ENCODE measurements around the gene ORAI1. TPM values are rescaled to one million over a fixed set of nuclear protein-coding genes. Genes with fewer than 3 reads are reported as not detected.
"Not testable (repeated sequence)": the region's sequence is repeated elsewhere in the genome, so short reads cannot be mapped to it uniquely, and the experiment has no call there.

ORAI1 gene
- total RNA-seq, 1 donor from 2014 or later = 7.5 TPM

GRCh38 chr12:121603581-121603980 is 22.7 kb upstream of the ORAI1 start:
- DNase-seq (ENCODE audit: low read depth in 2 of 2) = no peak

- DNase-seq (ENCODE audit: low read depth in 2 of 2) = no peak
These were observed 18.0 kb upstream of the ORAI1 start for GRCh38 chr12:121608301-121608700.

GRCh38 chr12:121610239-121611149 is 15.8 kb upstream of the ORAI1 start:
- DNase-seq (ENCODE audit: low read depth in 2 of 2) = no peak

- DNase-seq (ENCODE audit: low read depth in 2 of 2) = no peak
These were observed 15.0 kb upstream of the ORAI1 start for GRCh38 chr12:121611306-121611705.

- DNase-seq (ENCODE audit: low read depth in 2 of 2) = no peak
These were observed 12.9 kb upstream of the ORAI1 start for GRCh38 chr12:121613462-121613861.

GRCh38 chr12:121614872-121615467 is 11.4 kb upstream of the ORAI1 start:
- no peak for DNase-seq (ENCODE audit: low read depth in 2 of 2)

- no peak for DNase-seq (ENCODE audit: low read depth in 2 of 2)
These were observed 7.6 kb upstream of the ORAI1 start for GRCh38 chr12:121618659-121619233.

GRCh38 chr12:121620333-121620891 is 5.9 kb upstream of the ORAI1 start:
- DNase-seq (ENCODE audit: low read depth in 2 of 2) = no peak

- DNase-seq (ENCODE audit: low read depth in 2 of 2) = peak; percentile 75 to 80
These were observed 717 bp downstream of the ORAI1 start for GRCh38 chr12:121626853-121627640.

GRCh38 chr12:121628037-121628436 is 1.7 kb downstream of the ORAI1 start:
- DNase-seq (ENCODE audit: low read depth in 2 of 2) = peak in 1 of 2 donors; percentile 29

- DNase-seq (ENCODE audit: low read depth in 2 of 2) = no peak
These were observed 2.2 kb downstream of the ORAI1 start for GRCh38 chr12:121628536-121628935.

GRCh38 chr12:121630791-121631355 is 4.5 kb downstream of the ORAI1 start:
- no peak for DNase-seq (ENCODE audit: low read depth in 2 of 2)

GRCh38 chr12:121632069-121632970 is 6.0 kb downstream of the ORAI1 start:
- DNase-seq (ENCODE audit: low read depth in 2 of 2) = peak in 1 of 2 donors; percentile 23

- DNase-seq (ENCODE audit: low read depth in 2 of 2) = not testable (repeated sequence)
These were observed 7.5 kb downstream of the ORAI1 start for GRCh38 chr12:121633833-121634196.

GRCh38 chr12:121634836-121635235 is 8.5 kb downstream of the ORAI1 start:
- no peak for DNase-seq (ENCODE audit: low read depth in 2 of 2)

GRCh38 chr12:121637231-121637914 is 11.0 kb downstream of the ORAI1 start:
- DNase-seq (ENCODE audit: low read depth in 2 of 2) = no peak

- DNase-seq (ENCODE audit: low read depth in 2 of 2) = no peak
These were observed 12.2 kb downstream of the ORAI1 start for GRCh38 chr12:121638298-121639202.

GRCh38 chr12:121641343-121641630 is 15.0 kb downstream of the ORAI1 start:
- DNase-seq (ENCODE audit: low read depth in 2 of 2) = no peak

Data from lung microvascular endothelial cell (primary cell).